Measurements from ENCODE around the gene GNAL.

GNAL gene

DNA sequence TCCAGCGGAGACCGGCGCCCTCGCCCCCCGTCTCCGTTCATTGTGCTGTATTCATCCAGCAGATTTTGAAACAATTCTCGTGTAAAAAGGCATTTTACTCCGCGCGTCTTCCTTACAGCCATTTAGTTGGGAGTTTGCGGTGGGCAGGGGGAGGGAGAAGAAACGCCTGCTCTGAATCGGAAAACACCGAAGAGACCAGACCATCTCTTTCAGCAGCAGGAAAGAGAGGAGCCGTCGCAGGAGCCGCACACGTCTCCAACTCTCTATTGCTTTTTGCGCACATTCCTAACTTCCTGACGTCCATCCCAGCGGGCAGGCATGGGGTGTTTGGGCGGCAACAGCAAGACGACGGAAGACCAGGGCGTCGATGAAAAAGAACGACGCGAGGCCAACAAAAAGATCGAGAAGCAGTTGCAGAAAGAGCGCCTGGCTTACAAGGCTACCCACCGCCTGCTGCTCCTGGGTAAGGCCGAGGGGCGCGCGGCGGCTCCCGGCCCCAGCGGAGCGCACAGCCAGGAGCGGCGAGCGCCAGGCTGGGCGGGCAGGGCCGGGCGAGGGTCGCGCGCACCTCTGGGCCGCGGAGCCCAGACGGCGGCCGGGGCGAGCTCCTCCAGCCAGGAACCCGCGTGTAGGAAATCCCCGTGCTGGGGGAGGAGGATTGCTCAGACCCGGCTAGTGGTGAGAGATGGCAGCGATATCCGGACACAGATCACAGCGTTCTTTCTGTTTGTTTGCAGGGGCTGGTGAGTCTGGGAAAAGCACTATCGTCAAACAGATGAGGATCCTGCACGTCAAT is 63.2 kb downstream of the GNAL start:
- H3K4me1 Mint-ChIP-seq (ENCODE audit: low read depth) = peaks cover 12% of the 10 kb centered on the region
- H3K27ac Mint-ChIP-seq = no peak overlapping the region
- H3K4me3 Mint-ChIP-seq = peak overlapping the region; percentile 73
- no peaks in the 10 kb centered on the region for H3K9me3 Mint-ChIP-seq
- H3K36me3 Mint-ChIP-seq (ENCODE audit: low read depth) = no peaks in the 10 kb centered on the region
- peaks cover 64% of the 10 kb centered on the region for H3K27me3 Mint-ChIP-seq

GRCh38 chr18:11754979-11755378 is 65.9 kb downstream of the GNAL start:
- peaks cover 48% of the 10 kb centered on the region for H3K27me3 Mint-ChIP-seq
- no peak overlapping the region for H3K27ac Mint-ChIP-seq
- no peak overlapping the region for H3K4me3 Mint-ChIP-seq
- no peaks in the 10 kb centered on the region for H3K9me3 Mint-ChIP-seq
- peaks cover 12% of the 10 kb centered on the region for H3K4me1 Mint-ChIP-seq (ENCODE audit: low read depth)
- no peaks in the 10 kb centered on the region for H3K36me3 Mint-ChIP-seq (ENCODE audit: low read depth)

GRCh38 chr18:11757084-11757590 is 68.1 kb downstream of the GNAL start:
- H3K4me3 Mint-ChIP-seq = no peak overlapping the region
- no peaks in the 10 kb centered on the region for H3K36me3 Mint-ChIP-seq (ENCODE audit: low read depth)
- H3K27me3 Mint-ChIP-seq = peaks cover 33% of the 10 kb centered on the region
- H3K27ac Mint-ChIP-seq = no peak overlapping the region
- H3K9me3 Mint-ChIP-seq = no peaks in the 10 kb centered on the region
- peaks cover 3% of the 10 kb centered on the region for H3K4me1 Mint-ChIP-seq (ENCODE audit: low read depth)

DNA sequence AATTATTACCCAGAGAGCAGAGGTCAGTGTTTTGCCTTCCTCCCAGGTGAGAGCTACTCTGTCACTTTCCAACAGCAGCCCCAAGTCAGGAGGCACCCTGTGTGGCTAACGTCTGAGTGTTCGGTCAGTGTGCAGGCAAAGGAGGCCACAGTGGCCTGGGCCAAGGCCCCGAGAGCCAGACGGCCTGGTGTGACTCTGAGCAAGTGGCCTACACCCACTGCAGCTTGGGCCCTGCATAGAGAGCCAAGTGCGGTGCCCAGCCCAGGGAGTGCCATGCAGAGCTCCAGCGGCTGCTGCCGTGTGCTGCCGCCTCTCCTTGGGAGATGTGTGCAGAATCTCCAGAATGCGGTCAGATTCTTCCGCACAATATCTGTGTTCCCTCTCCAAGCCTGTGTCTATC is 70.4 kb downstream of the GNAL start:
- no peaks in the 10 kb centered on the region for H3K4me1 Mint-ChIP-seq (ENCODE audit: low read depth)
- H3K9me3 Mint-ChIP-seq = no peaks in the 10 kb centered on the region
- H3K4me3 Mint-ChIP-seq = no peak overlapping the region
- no peak overlapping the region for H3K27ac Mint-ChIP-seq
- H3K36me3 Mint-ChIP-seq (ENCODE audit: low read depth) = no peaks in the 10 kb centered on the region
- H3K27me3 Mint-ChIP-seq = peaks cover 14% of the 10 kb centered on the region

GRCh38 chr18:11760498-11761167 is 71.6 kb downstream of the GNAL start:
- Mint-ChIP-seq H3K27me3 (peaks cover 12% of the 10 kb centered on the region), H3K27ac (no peak overlapping the region), H3K9me3 (no peaks in the 10 kb centered on the region), H3K4me1 (ENCODE audit: low read depth) (no peaks in the 10 kb centered on the region), H3K36me3 (ENCODE audit: low read depth) (no peaks in the 10 kb centered on the region), H3K4me3 (no peak overlapping the region)

DNA sequence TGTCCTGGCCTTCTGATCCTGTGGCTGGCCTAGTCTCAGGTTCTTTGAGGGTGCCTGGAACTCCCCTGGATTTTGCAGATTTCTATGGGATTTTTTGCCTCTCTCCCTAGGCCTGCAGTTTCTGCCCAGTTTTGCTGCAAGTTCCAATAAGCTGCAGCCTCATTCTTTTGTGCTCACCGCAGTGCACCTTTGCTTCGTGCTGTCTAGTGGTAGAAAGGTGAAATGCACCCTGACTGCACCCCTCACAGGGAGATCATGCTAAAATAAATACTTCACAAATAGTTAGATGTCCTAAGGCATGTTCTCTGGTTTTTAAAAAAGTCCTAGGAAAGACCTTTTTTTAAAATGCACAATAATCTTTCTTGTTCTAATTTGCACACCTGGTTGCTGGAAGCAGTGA is 72.5 kb downstream of the GNAL start:
- Mint-ChIP-seq H3K9me3 (no peaks in the 10 kb centered on the region), H3K36me3 (ENCODE audit: low read depth) (no peaks in the 10 kb centered on the region), H3K4me1 (ENCODE audit: low read depth) (no peaks in the 10 kb centered on the region), H3K27ac (no peak overlapping the region), H3K27me3 (peaks cover 6% of the 10 kb centered on the region), H3K4me3 (no peak overlapping the region)

DNA sequence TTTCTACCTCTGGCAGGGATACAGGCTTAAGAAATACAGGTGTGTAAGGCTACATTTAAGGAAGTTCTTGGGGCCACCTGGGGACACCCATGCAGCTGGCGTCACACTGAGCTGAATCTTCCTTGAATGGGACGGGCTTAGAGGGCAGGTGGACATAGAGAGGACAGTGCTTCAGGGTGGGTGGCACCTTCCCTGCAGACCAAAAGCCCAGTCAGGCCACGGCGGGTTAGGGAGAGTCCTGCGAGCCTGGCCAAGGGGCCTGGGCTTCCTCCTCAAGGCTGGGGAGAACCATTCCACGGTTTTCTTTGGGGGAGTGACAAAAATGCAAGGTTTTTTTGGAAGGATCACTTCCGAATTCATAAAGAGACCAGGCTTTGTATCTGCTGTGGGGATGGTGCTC is 73.4 kb downstream of the GNAL start:
- Mint-ChIP-seq H3K9me3 (no peaks in the 10 kb centered on the region), H3K36me3 (ENCODE audit: low read depth) (no peaks in the 10 kb centered on the region), H3K4me1 (ENCODE audit: low read depth) (peaks cover under 1% of the 10 kb centered on the region), H3K4me3 (no peak overlapping the region), H3K27ac (no peak overlapping the region), H3K27me3 (peaks cover 5% of the 10 kb centered on the region)

DNA sequence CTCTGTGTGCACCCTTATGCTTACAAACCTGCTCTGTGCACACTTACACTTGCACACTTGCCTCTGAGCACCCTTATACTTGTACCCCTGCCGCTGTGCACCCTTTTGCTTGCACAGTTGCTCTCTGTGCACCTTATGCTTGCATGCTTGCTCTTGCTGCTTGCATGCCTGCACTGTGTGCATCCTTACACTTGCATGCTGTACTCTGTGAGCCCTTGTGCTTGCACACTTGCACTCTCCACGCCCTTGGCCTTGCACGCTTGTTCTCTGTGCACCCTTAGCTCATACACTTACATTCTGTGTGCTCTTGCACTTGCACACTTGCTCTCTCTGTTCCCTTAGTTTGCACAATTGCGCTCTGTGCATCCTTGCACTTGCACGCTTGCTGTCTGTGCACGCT is 78.3 kb downstream of the GNAL start:
- Mint-ChIP-seq H3K27me3 (peaks cover 9% of the 10 kb centered on the region), H3K36me3 (ENCODE audit: low read depth) (no peaks in the 10 kb centered on the region), H3K4me1 (ENCODE audit: low read depth) (peaks cover 5% of the 10 kb centered on the region), H3K9me3 (no peaks in the 10 kb centered on the region), H3K4me3 (no peak overlapping the region), H3K27ac (peak overlapping the region; percentile 69)

DNA sequence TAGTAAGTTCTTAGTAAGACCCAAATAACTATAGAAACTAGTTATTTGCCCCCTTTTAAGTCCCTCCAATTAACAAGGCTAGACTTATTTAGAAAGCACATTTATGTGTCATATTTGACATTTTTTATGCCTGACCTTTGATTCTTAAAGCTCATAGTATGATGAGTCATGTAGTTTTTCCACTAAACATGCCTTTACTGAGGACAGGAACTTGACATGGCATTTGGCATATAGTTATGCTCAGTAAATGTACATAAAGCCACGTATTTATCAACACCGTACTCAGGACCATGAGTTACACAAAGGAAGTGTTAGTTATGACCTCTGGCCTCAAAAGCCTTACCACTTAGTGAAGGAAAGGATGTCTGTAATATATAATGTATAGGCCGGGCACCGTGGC is 78.9 kb downstream of the GNAL start:
- Mint-ChIP-seq H3K4me1 (ENCODE audit: low read depth) (peaks cover 5% of the 10 kb centered on the region), H3K27ac (peak overlapping the region; percentile 69), H3K27me3 (peaks cover 11% of the 10 kb centered on the region), H3K4me3 (no peak overlapping the region), H3K36me3 (ENCODE audit: low read depth) (no peaks in the 10 kb centered on the region), H3K9me3 (no peaks in the 10 kb centered on the region)

- Mint-ChIP-seq H3K4me3 (no peak overlapping the region), H3K36me3 (ENCODE audit: low read depth) (no peaks in the 10 kb centered on the region), H3K27me3 (peaks cover 9% of the 10 kb centered on the region), H3K9me3 (no peaks in the 10 kb centered on the region), H3K4me1 (ENCODE audit: low read depth) (no peaks in the 10 kb centered on the region), H3K27ac (no peak overlapping the region)
These were observed 86.5 kb downstream of the GNAL start for GRCh38 chr18:11775436-11776174.

GRCh38 chr18:11780042-11780441 is 91.0 kb downstream of the GNAL start:
- no peak overlapping the region for H3K27ac Mint-ChIP-seq
- no peaks in the 10 kb centered on the region for H3K36me3 Mint-ChIP-seq (ENCODE audit: low read depth)
- H3K4me3 Mint-ChIP-seq = no peak overlapping the region
- H3K27me3 Mint-ChIP-seq = peaks cover 24% of the 10 kb centered on the region
- H3K9me3 Mint-ChIP-seq = no peaks in the 10 kb centered on the region
- H3K4me1 Mint-ChIP-seq (ENCODE audit: low read depth) = no peaks in the 10 kb centered on the region

DNA sequence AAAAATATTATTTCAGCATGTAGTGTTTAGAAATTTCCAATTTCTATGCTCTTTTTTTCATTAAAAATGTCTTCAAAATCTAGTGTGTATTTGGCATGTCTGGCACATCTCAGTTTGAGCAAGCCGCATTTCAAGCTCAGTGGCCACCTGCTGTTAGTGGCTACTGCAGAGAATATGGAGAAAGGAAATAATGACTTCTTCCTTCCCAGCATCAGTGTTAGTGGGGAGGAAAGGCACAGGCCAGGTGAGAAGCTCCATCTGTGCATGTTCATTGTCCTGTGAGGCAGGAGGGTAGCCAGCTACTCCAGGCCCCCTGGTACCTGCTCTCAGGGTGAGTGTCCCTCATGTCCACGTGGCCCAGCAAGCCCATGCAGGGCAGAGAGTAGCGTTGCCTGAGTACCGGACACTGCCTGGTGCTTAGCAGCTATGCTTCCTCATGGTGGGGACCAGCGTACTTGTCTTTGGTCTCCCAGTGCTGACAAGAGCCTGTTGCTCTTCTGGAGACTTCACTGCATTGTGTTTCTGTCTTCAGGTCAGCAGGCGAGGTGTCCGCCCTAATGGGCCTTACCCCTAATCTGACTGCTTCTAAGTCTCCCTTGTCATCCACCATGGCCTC is 94.8 kb downstream of the GNAL start:
- Mint-ChIP-seq H3K27me3 (peaks cover 22% of the 10 kb centered on the region), H3K27ac (no peak overlapping the region), H3K9me3 (no peaks in the 10 kb centered on the region), H3K4me1 (ENCODE audit: low read depth) (no peaks in the 10 kb centered on the region), H3K4me3 (no peak overlapping the region), H3K36me3 (ENCODE audit: low read depth) (no peaks in the 10 kb centered on the region)

DNA sequence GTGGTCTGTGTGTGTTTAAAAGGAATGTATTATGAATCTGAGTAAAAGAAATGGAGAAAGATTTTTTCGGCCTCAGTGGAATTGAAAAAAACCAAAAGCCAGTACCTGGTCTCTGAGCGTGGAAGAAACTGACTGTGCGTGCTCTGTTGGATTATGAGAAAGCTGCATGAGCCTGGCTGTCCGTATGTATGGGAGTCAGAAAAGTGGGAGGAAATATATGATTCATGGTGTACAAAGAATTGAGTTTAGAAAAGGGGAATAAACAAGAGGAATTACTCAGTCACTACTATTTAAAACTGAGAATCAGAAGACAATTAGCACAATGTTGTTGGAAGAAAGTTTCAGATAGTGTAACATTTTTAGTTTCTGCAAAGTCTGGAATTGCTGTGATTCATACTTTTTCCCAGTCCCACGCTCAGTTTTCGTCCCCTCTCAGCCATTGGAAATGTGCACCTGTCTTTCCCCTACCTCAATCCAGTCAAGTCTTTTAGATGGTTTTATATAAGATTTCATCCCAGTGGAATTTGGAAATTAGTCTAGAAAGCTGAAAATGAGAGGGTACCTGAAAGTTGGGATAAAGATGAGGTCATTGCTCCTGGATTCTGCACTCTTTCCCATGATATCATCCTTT is 95.7 kb downstream of the GNAL start:
- no peak overlapping the region for H3K27ac Mint-ChIP-seq
- H3K9me3 Mint-ChIP-seq = no peaks in the 10 kb centered on the region
- peaks cover 22% of the 10 kb centered on the region for H3K27me3 Mint-ChIP-seq
- no peaks in the 10 kb centered on the region for H3K4me1 Mint-ChIP-seq (ENCODE audit: low read depth)
- no peak overlapping the region for H3K4me3 Mint-ChIP-seq
- no peaks in the 10 kb centered on the region for H3K36me3 Mint-ChIP-seq (ENCODE audit: low read depth)

GRCh38 chr18:11785444-11786055 is 96.5 kb downstream of the GNAL start:
- H3K27me3 Mint-ChIP-seq = peaks cover 22% of the 10 kb centered on the region
- H3K4me3 Mint-ChIP-seq = no peak overlapping the region
- H3K27ac Mint-ChIP-seq = no peak overlapping the region

More at GRCh38 chr18:11785444-11786055, 96.5 kb downstream of the GNAL start:
- Mint-ChIP-seq H3K4me1 (ENCODE audit: low read depth) (no peaks in the 10 kb centered on the region), H3K9me3 (no peaks in the 10 kb centered on the region), H3K36me3 (ENCODE audit: low read depth) (no peaks in the 10 kb centered on the region)

Data from stimulated activated naive CD8-positive, alpha-beta T cell treated with anti-CD3 and anti-CD28 coated beads, Interleukin-15, Interleukin-2, amounts not matched to agents 100 ng/mL and 50 ng/mL, for 24 hours (primary cell).